Small intestine (tissue), 7 donors: ENCODE measurements around the gene DRG1. TPM values are rescaled to one million over a fixed set of nuclear protein-coding genes. Genes with fewer than 3 reads are reported as not detected.

Experiments used
- DNase-seq, 2 donors: peaks; one replicate each; pipeline versions ENCODE4 v3.0.0 to v3.0.0-alpha.2; 2013
- FAIRE-seq: peaks from 2 replicates; lab custom pipeline; 2012; peaks lifted over from hg19 to GRCh38; lab: Jason Lieb, UNC
- H3K27ac ChIP-seq, 3 donors: one replicate each; pipeline ENCODE4 v1.5.1; 2013; ENCODE audit warnings: low read length in 2 of 3, mild to moderate bottlenecking in 2 of 3, control low read depth in 1 of 3, inconsistent platforms in 1 of 3, low read depth in 1 of 3, moderate library complexity in 1 of 3
- H3K27me3 ChIP-seq, 3 donors: one replicate each; pipeline ENCODE4 v1.6.1; 2013; ENCODE audit warnings: low read length in 3 of 3, inconsistent platforms in 1 of 3; ENCODE audit not compliant: control insufficient read depth in 3 of 3, insufficient read depth in 3 of 3
- H3K36me3 ChIP-seq, 3 donors: one replicate each; pipeline ENCODE4 v1.6.1; 2013; ENCODE audit warnings: low read length in 3 of 3, inconsistent platforms in 1 of 3, low read depth in 1 of 3, mild to moderate bottlenecking in 1 of 3, moderate library complexity in 1 of 3; ENCODE audit not compliant: control insufficient read depth in 3 of 3, insufficient read depth in 2 of 3
- H3K4me1 ChIP-seq, 3 donors: one replicate each; pipeline ENCODE4 v1.6.1; 2013; ENCODE audit warnings: low read length in 2 of 3, inconsistent platforms in 1 of 3, low read depth in 1 of 3, mild to moderate bottlenecking in 1 of 3, moderate library complexity in 1 of 3; ENCODE audit not compliant: control insufficient read depth in 3 of 3, insufficient read depth in 2 of 3
- H3K4me3 ChIP-seq, 3 donors: one replicate each; pipeline ENCODE4 v1.5.1; 2013; ENCODE audit warnings: low read length in 3 of 3, control low read depth in 1 of 3, inconsistent platforms in 1 of 3, low read depth in 1 of 3, mild to moderate bottlenecking in 1 of 3, moderate library complexity in 1 of 3
- H3K9me3 ChIP-seq, 2 donors: one replicate each; pipeline ENCODE4 v1.6.1; 2013; ENCODE audit warnings: low read depth in 1 of 2, low read length in 1 of 2; ENCODE audit not compliant: control insufficient read depth in 2 of 2, insufficient read depth in 1 of 2
- WGBS, 3 donors: extraction: QIAGEN DNeasy Blood & Tissue Kit; methylation state at CpG; one replicate each; pipeline ENCODE4 v1.1.7; 2013; 5-methylcytosine and 5-hydroxymethylcytosine counted together
- polyA plus RNA-seq, 4 donors: library from polyadenylated mRNA; stranded (reverse) in 3 of 4; unstranded in 1 of 4; fragments of 200-250 nt in 3 of 4; fragments of 120-200 nt in 1 of 4; gene quantifications; one replicate each; pipeline versions ENCODE4 v1.2.1 to v1.2.3, GENCODE V29; 2013
- donor health status: healthy with polysubstance abuse.
- donor health status: control.
- donor health status: control.
- donor health status: Bipolar disorder and iron deficiency.
- donor health status: healthy.

DRG1 gene
- polyA plus RNA-seq, 4 donors = 39.2 to 58.6 (median 43.1) TPM

DNA sequence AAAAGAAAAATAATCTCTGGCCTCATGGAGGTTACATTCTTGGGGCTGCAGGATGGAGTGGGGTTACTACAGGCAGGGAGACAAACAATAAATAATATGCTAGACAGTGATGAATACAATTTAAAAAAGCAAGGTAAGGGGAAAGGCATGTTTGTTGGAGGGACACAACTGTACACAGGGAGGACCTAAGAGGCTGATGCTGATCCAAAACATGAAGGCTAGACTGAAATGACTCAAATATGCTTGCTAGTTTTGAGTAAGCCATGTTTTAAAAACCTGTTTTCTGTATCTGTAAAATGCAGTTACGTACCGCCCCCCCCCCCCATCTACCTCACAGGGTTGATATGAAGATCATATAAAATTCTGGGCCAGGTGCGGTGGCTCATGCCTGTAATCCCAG is 46.2 kb downstream of the DRG1 start:
- H3K4me1 ChIP-seq = no peaks in the 10 kb centered on the region
- WGBS, 3 donors = 87 to 92% (median 89%) methylated on average over 3 of the region's 3 CpGs
- DNase-seq (no peak), FAIRE-seq (no peak)
- peaks cover 6 to 50% (median 20%) of the 10 kb centered on the region in 3 donors for H3K36me3 ChIP-seq
- H3K4me3 ChIP-seq = no peak overlapping the region
- no peaks in the 10 kb centered on the region for H3K27me3 ChIP-seq
- H3K27ac ChIP-seq = no peak overlapping the region
- H3K9me3 ChIP-seq = no peaks in the 10 kb centered on the region

DNA sequence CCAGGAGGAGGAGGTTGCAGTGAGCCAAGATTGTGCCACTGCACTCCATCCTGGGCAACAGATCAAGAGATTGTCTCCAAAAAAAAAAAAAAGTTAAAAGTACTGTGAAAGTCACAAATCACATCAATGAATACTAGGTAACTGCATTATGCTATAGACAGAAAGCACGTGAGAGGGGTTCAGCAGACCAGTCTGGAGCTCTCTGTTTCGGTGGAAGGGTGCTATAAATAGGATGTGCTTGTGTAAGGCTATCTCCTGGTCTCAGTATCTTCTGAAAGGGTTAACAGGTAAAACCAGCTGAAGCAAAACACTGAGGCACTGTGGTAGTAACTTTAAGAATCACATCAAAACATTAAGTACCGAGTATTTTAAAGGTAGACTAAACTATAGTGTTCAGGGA is 46.8 kb downstream of the DRG1 start:
- no peak for FAIRE-seq

DNA sequence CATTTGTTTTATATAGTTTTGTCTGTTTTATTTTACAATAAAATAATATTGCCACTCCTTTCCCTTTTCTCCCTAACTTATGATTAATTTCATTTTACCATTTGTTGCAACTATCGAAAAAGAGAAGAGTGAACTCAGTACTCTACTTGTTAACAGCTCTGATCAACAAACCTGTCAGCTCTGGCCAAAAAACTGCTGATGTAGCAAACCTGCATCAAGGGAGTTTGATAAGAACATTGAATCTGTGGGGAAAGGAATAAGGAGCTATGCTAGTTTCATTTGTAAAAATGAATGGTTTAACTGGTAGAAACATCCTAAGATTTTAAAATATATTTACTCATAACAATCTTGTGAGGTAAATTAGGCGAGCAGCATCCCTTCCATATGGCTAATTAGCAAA is 47.4 kb downstream of the DRG1 start:
- Histone ChIP-seq H3K36me3 (peaks cover 5 to 43% (median 15%) of the 10 kb centered on the region in 3 donors), H3K9me3 (no peaks in the 10 kb centered on the region), H3K27me3 (no peaks in the 10 kb centered on the region), H3K4me3 (no peak overlapping the region), H3K4me1 (no peaks in the 10 kb centered on the region), H3K27ac (no peak overlapping the region)
- FAIRE-seq (no peak), DNase-seq (no peak)
- WGBS, 3 donors = 89 to 94% (median 92%) methylated on average over 2 of the region's 2 CpGs

More for the DNA sequence above, 46.8 kb downstream of the DRG1 start:
- no peak for DNase-seq
- no peaks in the 10 kb centered on the region for H3K9me3 ChIP-seq
- no peak overlapping the region for H3K27ac ChIP-seq
- 85 to 89% (median 87%) methylated on average over 3 of the region's 3 CpGs for WGBS, 3 donors
- no peak overlapping the region for H3K4me3 ChIP-seq
- H3K36me3 ChIP-seq = peaks cover 5 to 48% (median 17%) of the 10 kb centered on the region in 3 donors
- no peaks in the 10 kb centered on the region for H3K4me1 ChIP-seq
- H3K27me3 ChIP-seq = no peaks in the 10 kb centered on the region

DNA sequence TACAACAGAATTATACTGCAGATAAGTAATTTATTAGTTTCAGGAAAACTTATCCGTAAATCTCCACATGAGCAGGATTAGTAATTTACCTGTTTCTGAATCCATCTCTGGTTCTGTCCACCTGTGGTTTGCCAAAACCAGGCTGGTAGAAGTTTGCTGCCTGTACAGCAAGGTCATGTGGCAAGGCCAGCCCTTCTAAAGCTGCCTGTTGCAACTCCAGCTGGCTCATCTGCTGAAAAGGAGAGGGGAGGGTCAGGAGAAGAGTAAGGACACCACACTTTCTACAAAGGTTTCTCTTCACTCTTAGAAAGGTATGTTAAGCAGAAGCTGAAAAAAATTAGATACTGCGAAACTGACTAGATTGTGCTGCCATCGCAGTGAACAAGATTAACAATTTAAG is 47.9 kb downstream of the DRG1 start:
- no peak for FAIRE-seq
- Histone ChIP-seq H3K36me3 (peaks cover 5 to 41% (median 17%) of the 10 kb centered on the region in 3 donors), H3K4me3 (no peak overlapping the region), H3K27me3 (no peaks in the 10 kb centered on the region), H3K27ac (no peak overlapping the region), H3K4me1 (no peaks in the 10 kb centered on the region), H3K9me3 (no peaks in the 10 kb centered on the region)
- no peak for DNase-seq
- 94 to 96% (median 94%) methylated on average over 3 of the region's 3 CpGs for WGBS, 3 donors

- DNase-seq (no peak), FAIRE-seq (no peak)
- H3K4me1 ChIP-seq = no peaks in the 10 kb centered on the region
- WGBS, 3 donors = 89 to 100% (median 96%) methylated on average over 2 of the region's 2 CpGs
- no peaks in the 10 kb centered on the region for H3K27me3 ChIP-seq
- peaks cover 2 to 39% (median 14%) of the 10 kb centered on the region in 3 donors for H3K36me3 ChIP-seq
- no peak overlapping the region for H3K4me3 ChIP-seq
- H3K9me3 ChIP-seq = no peaks in the 10 kb centered on the region
- no peak overlapping the region for H3K27ac ChIP-seq
Measured at GRCh38 chr22:31448382-31448781, 49.0 kb downstream of the DRG1 start.

GRCh38 chr22:31449506-31449905 is 50.1 kb downstream of the DRG1 start:
- Histone ChIP-seq H3K4me1 (no peaks in the 10 kb centered on the region), H3K9me3 (no peaks in the 10 kb centered on the region), H3K27ac (no peak overlapping the region), H3K27me3 (no peaks in the 10 kb centered on the region), H3K4me3 (no peak overlapping the region), H3K36me3 (peaks cover 5 to 33% (median 15%) of the 10 kb centered on the region in 3 donors)
- DNase-seq = no peak
- WGBS, 3 donors = 73 to 90% (median 87%) methylated on average over 4 of the region's 4 CpGs
- no peak for FAIRE-seq

DNA sequence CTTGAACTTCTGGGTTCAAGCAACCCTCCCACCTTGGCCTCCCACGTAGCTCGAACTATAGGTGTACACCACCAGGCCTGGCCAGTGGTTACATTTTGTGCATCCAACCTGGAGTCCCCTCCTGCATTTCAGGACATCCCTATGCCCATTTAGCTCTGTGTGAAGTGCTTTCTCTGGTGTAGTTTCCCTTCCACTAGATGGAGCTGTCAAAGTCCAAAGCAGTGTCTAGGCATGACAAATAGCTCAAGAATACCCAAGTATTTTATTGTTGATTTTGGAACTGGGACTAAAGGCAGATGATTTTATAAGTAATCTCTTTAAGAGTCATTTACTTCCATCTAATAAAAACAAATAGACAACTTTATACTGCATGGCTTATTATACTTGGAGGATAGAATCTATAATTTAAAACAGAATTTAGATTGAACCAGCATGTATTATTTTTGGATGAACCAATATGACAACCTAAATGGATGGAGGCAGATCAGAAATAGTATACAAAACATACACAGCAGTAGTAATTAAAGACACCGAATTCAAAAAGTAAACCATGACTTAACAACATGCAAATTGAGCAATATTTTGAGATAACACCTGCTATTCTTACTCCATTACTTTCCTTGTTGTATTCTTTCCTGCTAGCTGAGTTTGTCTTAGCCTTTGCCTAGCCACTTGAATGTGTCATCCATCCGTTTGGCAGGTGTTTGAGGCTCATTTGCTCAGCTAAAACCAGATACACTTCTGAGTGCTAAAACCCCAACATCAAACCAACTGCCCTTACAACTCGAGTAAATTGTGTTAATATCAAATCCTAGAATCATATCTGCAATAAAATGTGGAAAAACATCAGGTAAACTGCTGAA is 52.5 kb downstream of the DRG1 start:
- DNase-seq (peak; percentile 44 to 46), FAIRE-seq (no peak)
- Histone ChIP-seq H3K4me1 (no peaks in the 10 kb centered on the region), H3K27ac (no peak overlapping the region), H3K27me3 (no peaks in the 10 kb centered on the region), H3K4me3 (no peak overlapping the region), H3K9me3 (no peaks in the 10 kb centered on the region), H3K36me3 (peaks cover 9 to 32% (median 19%) of the 10 kb centered on the region in 3 donors)
- 56 to 70% (median 65%) methylated on average over 5 of the region's 5 CpGs for WGBS, 3 donors

- Histone ChIP-seq H3K27ac (no peak overlapping the region), H3K4me1 (no peaks in the 10 kb centered on the region), H3K36me3 (peaks cover 18 to 49% (median 22%) of the 10 kb centered on the region in 3 donors), H3K27me3 (no peaks in the 10 kb centered on the region), H3K4me3 (no peak overlapping the region), H3K9me3 (no peaks in the 10 kb centered on the region)
- FAIRE-seq = no peak
- no peak for DNase-seq
- 90 to 97% (median 90%) methylated on average over 3 of the region's 3 CpGs for WGBS, 3 donors
Measured at GRCh38 chr22:31461699-31462098, 62.3 kb downstream of the DRG1 start.
